NK-92 treated with Interleukin-12 subunit alpha and Interleukin-12 subunit beta, amount 100 ng/mL, for 24 hours (cell line): ENCODE results near the gene SNX9.
"Not testable (repeated sequence)": the region's sequence is repeated elsewhere in the genome, so short reads cannot be mapped to it uniquely, and the experiment has no call there.

Source experiments
- DNase-seq: peaks from one replicate; lab custom pipeline; 2025; lab: John Stamatoyannopoulos, UW

The SNX9 gene

GRCh38 chr6:157831424-157832249 lies 8.6 kb downstream of the SNX9 start:
- no peak for DNase-seq

GRCh38 chr6:157832250-157832967 lies 9.4 kb downstream of the SNX9 start:
- no peak for DNase-seq

GRCh38 chr6:157834549-157834948 lies 11.5 kb downstream of the SNX9 start:
- no peak for DNase-seq

GRCh38 chr6:157838718-157839430 lies 15.8 kb downstream of the SNX9 start:
- DNase-seq, result no peak

- DNase-seq, result no peak
Measured at GRCh38 chr6:157839606-157840005, 16.6 kb downstream of the SNX9 start.

- DNase-seq, result no peak
Measured at GRCh38 chr6:157840261-157840660, 17.2 kb downstream of the SNX9 start.

- no peak for DNase-seq
Measured at GRCh38 chr6:157840776-157841175, 17.7 kb downstream of the SNX9 start.

GRCh38 chr6:157841211-157841840 lies 18.3 kb downstream of the SNX9 start:
- no peak for DNase-seq

GRCh38 chr6:157842212-157842611 lies 19.2 kb downstream of the SNX9 start:
- DNase-seq, result no peak

- DNase-seq, result not testable (repeated sequence)
Measured at GRCh38 chr6:157844196-157844595, 21.1 kb downstream of the SNX9 start.

- no peak for DNase-seq
Measured at GRCh38 chr6:157845493-157846259, 22.6 kb downstream of the SNX9 start.

GRCh38 chr6:157847846-157848245 lies 24.8 kb downstream of the SNX9 start:
- no peak for DNase-seq

- no peak for DNase-seq
Measured at GRCh38 chr6:157848693-157849092, 25.6 kb downstream of the SNX9 start.

- no peak for DNase-seq
Measured at GRCh38 chr6:157849288-157850017, 26.4 kb downstream of the SNX9 start.

GRCh38 chr6:157850030-157850429 lies 27.0 kb downstream of the SNX9 start:
- DNase-seq, result no peak

GRCh38 chr6:157853018-157853805 lies 30.2 kb downstream of the SNX9 start:
- DNase-seq, result no peak

- no peak for DNase-seq
Measured at GRCh38 chr6:157853902-157854502, 31.0 kb downstream of the SNX9 start.

GRCh38 chr6:157855325-157855724 lies 32.3 kb downstream of the SNX9 start:
- DNase-seq, result no peak

GRCh38 chr6:157855804-157856203 lies 32.8 kb downstream of the SNX9 start:
- not testable (repeated sequence) for DNase-seq
